HuH-7 (cell line): ENCODE results near the gene SPTB.

ENCODE experiments used
- DNase-seq: peaks from one replicate; pipeline ENCODE4 v3.0.0; 2011; ENCODE audit warnings: low spot score

SPTB gene

DNA sequence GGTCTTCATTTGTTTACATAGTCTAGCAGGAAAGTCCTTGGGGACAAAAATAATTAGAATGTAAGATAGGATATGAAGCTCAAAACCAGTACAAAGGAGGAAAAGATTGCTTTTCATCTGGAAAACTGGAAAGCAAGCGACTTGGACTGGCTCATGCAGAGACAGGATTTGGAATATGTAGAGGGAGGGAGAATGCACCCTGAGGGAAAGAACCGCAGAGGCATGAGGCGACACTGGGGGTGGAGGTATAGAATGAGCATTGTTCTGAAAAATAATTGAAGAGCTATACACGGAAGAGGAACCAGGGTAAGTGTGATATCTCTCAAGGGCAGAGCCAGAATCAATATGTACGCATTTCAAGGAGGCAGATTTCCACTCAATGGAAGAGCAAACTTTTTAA, 90.0 kb downstream of the SPTB start:
- no peak for DNase-seq

DNA sequence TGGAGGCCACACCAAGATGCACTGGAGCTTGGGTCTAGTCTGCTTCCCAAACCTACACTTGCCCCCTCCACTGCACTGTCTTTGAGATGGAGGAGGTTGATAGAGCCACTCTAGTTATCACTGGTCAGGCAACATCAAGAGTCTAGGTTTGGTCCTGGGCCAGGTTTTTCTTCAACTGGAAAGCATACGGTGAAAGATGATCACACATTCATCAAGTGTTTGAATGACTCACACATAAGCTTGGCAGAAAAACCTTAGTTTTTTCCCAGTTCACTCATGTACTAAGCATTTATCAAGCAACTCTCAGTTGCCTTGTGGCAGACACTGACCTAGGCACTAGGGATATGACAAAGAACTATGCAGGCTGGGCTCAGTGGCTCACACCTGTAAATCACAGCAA, 91.0 kb downstream of the SPTB start:
- DNase-seq, result no peak

DNA sequence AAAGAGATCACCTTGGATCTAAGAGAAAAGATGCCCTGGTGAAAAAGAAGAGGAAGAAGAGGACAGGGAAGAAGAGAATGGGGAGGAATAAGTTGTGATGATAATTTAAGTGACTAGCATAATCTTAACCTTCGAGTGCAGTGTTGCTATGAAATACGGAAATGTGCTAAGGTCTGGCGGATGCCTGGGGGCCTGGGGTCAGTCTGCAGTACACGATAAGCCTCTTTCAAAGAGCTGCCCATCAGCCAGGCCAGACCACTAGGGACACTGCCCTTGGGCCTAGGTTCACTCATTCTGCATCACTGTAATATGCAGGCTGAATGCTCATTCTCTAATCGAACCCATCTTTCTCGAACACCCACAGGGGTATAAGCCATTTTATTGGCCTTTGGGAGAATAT, 92.1 kb downstream of the SPTB start:
- no peak for DNase-seq

DNA sequence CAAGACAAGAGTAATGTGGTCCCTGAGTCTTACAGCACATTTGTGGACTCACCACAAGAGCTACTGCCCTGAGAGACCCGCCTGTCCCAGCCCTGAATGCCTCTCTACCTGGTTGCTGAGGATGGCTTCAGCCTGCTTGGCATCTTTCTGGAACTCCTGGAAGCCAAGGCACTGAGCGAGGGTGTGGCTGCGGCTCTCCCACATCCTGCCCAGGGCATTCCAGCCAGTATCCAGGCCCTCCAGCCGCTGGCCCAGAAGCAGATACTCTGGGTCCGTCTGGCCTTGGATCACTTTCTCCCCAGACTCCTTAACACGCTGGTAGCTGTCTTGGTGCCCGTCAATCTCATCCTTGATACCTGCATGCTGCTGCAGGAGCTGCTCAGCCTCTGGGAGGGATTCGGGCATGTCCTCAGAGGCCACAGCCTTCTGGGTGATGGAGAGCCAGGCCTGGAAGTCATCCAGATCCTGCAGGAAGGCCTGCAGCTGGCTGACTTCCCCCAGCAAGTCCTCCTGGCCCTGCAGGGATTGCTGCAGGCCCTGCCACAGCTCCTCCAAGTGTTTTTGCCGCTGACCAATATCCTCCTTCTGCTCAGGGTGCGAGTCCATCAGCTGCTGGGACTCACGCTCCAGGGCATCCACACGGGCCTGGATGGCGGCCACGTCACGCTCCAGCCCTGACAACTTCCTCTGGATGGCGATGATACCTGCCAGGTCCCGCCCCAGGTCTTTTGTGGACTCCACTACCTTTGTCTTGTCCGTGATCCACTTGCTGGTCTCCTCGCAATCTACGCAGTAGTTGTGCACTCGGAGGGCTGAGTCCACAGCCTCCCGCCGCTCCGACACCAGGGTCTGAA, 93.2 kb downstream of the SPTB start:
- DNase-seq, result no peak

DNA sequence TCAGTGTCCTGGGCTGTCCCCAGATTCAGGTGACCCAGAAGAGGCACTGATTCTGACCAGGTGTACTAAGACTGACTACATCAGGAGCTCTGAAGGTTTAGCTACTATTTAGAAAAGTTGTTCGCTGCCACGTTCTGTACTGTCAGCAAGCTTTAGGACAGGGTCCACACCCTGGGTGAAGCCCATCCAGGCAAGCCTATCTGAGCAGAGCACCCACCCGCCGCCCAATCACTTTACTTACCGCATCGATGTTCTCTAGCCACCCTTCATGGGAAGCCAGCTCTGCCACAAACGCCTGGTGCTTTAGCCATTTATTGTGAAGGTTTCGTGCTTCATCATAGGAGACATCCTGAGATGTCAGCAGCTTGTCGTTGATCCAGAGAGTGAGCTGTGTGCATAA, 95.7 kb downstream of the SPTB start:
- no peak for DNase-seq

DNA sequence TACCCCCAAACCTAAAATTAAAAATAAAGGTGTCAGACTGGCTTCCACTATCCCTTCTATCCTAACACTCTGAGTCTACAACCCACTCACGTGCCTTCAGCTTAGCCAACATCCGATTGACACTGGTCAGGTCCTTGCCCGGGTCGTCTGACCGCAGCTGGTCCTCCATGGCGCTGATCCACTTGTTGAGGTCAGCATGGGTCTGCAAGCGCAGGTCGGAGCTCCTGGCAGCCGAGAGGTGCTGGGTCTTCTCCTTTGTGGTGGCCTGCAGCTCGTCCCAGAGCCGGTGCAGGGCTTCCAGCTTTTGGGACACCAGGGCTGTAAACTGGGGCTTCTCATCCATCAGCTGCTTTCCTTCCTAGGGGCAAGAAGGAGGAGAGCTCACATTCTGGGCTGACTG, 97.5 kb downstream of the SPTB start:
- no peak for DNase-seq

DNA sequence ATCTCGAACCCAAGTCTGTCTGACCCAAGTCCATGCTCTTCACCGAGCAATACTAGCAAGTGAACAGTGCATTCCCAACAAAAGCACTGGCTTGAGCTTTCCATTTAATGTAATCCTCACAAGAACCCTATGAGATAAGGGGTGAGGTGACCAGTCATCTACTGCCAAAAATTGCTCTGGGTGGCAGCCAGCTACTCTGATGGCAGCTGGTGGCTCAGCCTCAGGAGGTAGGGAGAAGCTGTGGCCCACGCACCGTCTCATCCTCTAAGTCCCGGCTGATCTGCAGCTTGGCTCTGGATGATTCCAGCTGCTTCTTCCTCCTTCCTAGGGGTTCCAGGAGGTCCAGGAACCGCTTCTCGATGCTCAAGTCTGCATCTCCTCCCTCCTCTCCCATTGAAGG, 100.2 kb downstream of the SPTB start:
- DNase-seq, result no peak

DNA sequence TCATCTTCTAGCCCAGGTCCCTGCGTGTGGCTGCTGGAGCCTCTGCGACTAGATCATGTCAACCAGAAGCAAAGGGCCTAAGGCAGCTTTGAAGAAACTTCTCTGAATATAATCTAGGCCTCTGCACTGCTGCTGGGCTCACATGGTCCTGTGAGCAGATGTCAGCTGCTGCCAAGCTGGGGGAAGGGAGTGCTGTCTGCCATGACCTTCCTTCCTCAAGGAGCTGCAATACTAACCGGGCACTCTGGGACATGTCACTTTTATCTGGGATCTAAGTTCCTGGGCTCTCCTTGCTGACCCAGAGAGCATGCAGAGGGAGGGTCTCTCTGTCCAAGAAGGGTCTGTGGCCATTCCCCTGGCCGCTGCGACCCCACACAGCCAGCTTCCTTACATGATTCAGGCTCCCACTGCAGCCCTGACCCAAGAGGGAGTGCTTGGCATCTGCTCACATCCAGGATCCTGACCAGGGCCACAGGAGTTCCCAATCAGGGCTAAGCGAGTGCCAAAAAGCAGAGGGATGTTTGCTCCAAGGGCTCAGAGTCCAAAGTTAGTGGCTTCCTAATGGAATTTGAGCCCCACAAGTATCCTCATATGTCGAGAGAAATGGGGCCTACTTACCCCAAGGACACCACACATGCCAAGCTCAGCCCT, 101.5 kb downstream of the SPTB start:
- no peak for DNase-seq

DNA sequence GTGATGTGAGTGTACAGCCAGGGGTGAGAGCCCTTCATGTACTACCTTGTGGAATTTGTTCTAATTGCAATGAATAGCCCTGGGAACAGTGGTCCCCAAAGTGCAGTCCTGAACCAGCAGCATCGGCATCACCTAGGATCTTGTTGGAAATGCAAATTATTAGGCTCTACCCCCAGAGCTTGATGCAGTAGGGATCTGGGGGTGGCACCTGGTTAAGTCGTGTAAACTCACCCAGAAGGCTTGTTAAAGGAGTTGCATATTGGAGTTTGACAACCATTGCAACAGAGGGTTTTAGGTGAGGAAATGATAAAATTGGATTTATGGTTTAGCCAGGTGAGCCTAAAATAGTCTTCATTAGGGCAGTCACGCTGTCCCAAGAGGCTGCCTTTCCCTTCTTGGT, 102.2 kb downstream of the SPTB start:
- no peak for DNase-seq

DNA sequence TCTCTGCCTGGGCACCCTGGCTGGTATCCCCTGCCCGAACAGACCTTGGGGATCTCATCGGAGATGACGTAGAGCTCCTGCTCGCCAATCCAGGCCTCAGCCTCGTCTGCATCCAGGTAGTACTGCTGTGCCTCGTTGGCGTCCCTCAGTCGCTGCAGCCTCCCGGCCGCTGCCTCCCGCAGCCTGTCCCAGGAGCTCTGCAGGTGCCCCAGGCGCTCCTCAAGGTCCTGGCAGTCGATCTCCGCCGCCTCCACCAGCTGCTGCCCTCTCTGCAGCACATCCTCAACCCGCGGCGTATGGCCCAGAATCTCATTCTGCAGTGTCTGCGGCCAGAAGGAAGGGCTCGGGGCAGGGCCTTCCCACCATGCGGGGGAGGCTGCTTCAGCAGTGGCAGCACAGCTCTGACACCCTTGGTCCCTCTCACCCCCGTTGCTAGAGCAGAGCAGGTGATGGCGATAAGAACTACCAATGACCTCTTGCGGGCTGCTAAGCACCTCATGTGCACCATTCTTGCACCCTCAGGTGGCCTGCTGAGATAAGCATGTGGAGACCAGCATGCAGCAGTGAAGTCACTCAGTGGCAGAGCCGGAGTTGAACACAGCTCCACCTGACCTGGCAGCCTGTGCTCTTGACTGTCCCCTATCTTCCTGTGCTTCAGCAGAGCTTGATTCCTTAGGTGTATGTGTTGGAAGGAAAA, 104.5 kb downstream of the SPTB start:
- DNase-seq, result no peak

DNA sequence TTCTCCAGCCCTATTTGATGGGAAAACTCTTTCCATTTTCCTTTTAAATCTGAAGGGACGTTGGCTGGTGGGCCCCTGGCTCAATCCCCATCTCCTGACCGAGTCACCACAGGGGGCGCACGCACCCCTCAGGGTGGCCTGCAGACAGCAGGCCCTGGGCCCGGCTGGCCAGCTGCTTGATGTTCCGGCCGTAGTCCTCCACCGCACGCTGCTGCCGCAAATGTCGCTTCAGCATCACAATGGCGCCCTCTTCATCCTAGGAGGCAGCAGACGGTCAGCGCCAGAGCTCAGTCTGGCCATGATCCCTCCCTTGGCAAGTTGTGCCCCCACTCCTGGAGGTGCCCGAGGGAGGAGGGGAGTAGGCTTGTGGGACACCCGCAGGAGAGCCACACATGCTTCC, 105.4 kb downstream of the SPTB start:
- no peak for DNase-seq

DNA sequence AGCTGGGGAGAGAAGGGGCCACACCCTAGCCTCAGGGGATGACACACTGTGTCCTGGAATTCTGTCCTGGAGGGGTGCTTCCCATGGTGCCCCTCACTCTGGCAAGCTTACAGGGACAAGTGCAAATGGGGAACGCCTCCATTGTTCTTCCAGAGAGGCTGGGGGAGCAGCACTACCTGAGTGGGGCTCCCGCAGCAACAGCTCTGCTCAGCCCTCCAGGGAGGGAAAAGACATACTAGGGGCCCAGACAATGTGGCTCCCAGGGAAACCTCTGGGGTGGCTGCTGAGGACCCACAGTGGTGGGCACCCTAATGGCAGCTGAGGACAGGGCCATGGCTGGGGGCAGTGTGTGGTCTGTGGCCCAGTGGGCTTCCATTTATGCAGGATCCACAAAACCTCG, 106.1 kb downstream of the SPTB start:
- no peak for DNase-seq

DNA sequence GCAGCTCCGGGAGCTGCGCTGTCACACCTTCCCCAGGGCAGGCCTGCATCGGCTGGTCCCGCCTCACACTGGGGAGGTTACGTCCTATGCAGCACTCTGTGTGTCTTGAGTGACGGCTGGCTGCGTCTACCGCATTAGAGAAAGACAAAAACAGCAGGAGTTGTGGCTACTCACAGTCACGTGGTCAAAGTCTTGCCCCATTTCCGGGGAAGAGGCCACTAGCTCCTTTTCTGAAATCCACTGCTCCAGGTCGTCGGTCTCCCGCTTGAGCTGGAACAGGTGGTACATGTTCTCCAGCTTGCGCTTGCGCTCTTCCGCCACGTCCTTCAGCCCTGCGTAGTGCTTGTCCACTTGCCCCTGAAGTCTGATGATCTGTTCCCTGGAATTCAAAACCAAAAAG, 106.7 kb downstream of the SPTB start:
- no peak for DNase-seq

DNA sequence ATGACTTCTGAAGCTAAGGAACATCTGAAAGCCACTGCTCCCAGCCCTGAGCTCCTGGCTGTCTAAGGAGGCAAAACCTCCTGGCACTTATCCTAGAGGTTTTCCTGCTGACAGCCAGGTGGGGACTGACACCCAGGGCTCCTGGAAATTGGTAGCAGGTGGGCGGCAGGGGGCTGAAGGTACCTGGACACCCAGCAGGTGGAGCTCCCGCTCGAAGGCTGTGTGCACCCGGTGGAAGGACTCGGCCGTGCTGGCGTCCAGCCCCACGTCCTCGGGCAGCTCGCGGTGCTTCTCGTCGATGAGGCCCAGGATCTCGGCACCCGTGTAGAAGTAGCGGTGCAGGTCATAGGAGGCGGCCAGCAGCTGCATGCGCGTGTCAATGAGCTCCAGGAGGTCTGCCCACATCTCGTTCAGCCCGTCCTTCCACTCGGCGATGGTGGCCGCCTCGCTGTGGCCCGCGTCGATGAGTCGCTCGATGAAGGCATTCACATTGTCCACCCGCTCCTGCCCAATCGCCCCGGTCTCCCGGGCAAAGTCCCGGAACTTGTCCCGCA, 107.2 kb downstream of the SPTB start:
- peak; percentile 65 for DNase-seq

DNA sequence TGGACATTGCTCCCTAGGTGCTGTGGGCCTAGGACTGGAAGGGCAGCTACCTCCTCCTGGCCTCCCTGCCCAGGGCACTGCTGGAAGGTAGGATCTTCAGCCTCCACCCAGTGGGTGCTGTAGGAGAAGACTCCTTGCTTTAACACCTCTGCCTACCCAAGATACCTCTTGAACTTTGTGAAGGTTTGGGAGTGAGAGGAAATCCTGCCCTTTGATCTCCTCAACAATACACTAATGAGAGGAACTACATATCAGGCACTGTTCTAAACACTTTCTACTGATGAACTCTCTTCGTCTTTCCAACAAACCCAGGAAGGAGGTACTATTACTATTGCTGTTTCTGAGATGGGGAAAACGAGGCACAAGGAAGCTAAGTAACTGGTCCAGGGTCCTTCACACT, 108.5 kb downstream of the SPTB start:
- DNase-seq, result no peak

DNA sequence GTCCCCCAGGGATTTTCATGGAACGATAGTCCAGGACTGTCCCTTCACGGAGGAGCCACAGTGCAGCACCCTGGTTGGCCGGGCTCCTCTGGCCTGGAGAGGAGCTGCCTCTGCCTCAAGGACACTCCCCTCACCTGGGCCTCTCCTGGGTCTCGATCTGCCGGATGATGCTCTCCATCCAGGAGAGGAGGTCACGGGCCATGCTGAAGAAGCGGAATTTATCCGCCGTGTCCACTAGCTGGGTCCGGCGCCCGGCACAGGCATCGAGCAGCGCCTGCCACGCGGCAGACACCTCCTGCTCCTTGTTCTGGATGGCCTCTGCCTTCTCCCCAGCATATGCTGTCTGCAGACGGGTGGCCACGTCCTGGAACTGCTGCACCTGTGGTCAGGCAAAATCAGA, 109.0 kb downstream of the SPTB start:
- no peak for DNase-seq

DNA sequence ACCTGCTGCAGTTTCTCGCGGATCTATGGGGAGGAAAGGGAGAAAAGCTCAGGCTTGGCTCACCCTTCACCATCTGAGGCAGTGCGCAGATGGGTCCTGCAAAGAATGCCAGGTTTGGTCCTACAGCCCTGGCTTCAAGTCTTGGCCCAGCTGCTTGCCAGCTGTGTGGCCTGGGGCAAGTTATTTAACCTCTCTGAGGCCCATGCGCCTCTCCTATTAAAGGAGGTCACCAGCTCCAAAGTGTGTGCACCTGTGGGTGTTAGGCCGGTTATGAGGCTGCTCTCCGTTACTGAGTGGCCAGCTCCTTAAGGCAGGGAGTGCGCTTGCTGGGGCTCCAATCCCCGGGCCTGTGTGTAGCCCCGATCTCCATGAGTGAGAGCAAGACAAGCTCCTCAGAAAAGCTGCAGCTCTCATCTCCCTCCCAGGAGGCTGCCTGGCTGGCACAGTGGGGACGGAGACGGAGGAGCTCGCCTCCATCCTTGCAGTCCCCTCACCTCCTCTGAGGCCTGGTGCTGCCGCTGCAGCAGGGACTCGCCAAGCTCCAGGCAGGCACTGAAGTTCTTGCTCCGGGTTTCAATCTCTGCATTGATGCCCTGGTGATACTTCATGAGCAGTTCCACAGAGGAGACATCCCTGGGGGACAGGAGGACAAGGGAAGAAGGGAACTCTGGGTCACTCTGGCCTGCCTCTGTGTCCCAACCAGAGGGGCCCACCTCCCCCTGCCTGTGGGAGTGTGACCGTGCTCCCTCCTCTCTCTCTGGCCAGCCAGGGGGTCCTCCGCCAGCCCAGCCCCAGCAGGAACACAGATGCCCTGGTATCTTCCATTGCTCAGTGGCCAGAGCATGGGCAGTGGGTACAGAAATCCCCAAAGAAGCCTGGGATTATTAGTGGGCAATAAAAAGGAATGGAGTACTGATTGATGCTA, 110.3 kb downstream of the SPTB start:
- no peak for DNase-seq

DNA sequence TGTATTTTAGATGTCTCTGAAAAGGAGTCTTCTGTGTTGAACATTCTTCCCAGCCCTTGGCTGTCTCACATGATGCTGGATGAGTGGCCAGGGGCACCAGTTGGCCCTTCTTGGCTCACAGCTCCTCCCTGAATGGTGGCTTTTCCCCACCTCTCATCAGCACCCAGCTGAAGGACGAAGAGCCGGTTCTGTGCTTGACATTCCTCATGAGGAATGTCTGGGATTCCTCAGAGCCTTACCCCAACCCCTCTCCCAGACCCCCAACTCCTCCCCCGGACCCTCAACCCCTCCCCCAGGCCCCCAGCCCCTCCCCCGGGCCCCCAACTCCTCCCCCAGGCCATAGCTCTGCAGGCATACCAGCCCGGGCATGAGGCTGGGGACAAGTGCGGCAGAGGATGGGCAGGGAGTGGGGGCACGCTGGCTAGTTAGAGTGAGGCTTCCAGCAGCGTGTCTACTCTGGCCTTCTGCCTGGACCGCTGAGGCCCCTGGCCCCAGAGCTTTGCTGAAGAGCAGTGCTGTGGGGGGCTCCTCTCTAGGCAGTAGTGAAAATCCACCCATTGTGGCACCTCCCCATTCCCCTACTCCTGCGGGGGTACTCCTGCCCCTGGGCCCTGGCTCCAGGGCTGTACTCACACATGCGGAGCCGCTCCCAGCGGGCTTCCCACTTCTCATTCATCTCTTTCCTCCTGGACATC, 111.2 kb downstream of the SPTB start:
- no peak for DNase-seq

DNA sequence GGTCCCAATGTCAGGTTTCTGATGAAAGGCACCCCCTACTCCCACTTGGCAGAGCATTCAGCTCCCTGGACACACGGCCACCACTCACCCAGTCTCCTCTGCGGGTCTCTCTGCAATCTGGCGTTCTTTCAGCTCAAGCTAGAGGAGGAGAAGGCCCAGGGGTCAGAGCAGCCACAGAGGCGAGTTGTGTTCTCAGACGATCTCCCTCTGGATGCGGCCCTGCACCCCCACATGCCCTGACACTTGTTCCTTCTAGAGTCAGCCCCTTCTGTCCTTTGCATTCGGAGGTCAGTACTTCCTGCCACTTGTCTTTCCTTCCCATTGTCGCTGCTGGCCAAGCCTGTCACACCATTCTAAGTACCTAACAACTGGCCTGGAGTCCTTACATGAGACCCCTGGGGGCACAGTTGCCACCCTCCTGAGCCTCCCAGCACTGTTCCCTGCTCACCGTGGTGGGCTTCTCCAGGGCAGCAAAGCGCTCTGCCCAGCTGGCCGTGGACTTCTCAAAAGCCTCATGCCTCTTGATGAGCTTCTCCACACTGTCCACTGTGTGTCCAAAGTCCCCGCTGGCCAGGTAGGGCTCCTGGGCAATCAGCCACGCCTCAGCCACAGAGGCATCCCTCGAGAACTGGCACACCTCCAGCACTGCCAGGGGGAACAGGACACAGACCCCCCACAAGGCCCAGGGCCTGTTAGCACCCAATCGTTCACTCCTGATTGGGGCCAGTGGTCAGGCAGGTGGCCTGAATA, 112.3 kb downstream of the SPTB start:
- DNase-seq, result no peak

DNA sequence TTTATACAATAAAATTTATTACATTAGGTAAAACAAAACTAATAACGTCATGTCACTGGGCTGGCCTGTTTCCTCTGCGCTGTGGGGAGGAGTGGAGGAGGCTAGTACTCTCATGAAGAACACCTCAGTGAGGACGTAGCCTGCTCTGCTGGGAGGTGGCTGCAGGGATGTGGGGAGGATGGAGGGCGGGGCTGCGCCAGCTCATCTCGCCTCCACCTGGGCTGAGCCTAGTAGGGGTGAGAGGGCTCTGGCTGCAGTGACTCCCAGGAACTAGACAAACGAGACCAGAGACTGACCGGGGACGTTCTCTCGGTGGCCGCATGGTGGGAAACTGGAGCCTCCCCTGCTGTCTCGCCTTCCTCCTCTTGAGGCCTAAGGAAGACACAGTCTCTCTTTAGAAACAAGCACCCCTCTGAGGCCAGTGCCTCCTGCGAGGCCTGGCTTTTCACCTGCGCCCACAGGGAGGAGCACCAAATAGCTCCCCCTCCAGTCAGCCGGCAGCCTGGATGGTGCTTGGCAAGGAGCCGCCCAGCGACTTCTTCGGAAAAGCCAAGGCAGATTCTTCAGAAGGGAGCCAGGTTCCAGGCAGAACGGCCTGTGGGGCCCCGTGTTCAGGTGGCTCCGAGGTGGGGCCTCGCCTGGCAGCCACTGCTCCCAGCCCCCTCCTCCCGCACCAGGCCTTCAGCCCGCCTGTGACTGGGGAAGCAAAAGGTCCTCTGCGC, 113.1 kb downstream of the SPTB start:
- DNase-seq, result no peak
